Gastrocnemius medialis (tissue), 4 donors: ENCODE measurements around the gene MAP2.

Experiments
- POLR2A ChIP-seq, 2 donors: fragments of 450-650 bp; IDR thresholded peaks; one replicate each; pipeline ENCODE4 v1.6.1; 2017; ENCODE audit warnings: antibody characterized with exemption in 2 of 2, mild to moderate bottlenecking in 2 of 2, moderate library complexity in 2 of 2
- TF ChIP-seq, protein P1 (sequence below), 5 experiments: fragments of 450-650 bp in 3 of 5; fragments of 200-600 bp in 2 of 5; sonication (generic) in 2 of 5; IDR thresholded peaks in 4 of 5; conservative IDR thresholded peaks in 1 of 5; 1 replicate in 4 of 5; 2 replicates in 1 of 5; pipeline ENCODE4 v1.5.1; 2016 to 2019; ENCODE audit warnings: antibody characterized with exemption in 5 of 5, mild to moderate bottlenecking in 3 of 5, moderate library complexity in 3 of 5

- no peak for TF ChIP-seq POLR2A (IDR thresholded peaks at IDR 0.05)
- TF ChIP-seq, protein P1, sequence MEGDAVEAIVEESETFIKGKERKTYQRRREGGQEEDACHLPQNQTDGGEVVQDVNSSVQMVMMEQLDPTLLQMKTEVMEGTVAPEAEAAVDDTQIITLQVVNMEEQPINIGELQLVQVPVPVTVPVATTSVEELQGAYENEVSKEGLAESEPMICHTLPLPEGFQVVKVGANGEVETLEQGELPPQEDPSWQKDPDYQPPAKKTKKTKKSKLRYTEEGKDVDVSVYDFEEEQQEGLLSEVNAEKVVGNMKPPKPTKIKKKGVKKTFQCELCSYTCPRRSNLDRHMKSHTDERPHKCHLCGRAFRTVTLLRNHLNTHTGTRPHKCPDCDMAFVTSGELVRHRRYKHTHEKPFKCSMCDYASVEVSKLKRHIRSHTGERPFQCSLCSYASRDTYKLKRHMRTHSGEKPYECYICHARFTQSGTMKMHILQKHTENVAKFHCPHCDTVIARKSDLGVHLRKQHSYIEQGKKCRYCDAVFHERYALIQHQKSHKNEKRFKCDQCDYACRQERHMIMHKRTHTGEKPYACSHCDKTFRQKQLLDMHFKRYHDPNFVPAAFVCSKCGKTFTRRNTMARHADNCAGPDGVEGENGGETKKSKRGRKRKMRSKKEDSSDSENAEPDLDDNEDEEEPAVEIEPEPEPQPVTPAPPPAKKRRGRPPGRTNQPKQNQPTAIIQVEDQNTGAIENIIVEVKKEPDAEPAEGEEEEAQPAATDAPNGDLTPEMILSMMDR (IDR thresholded peaks at IDR 0.05 in 4 of 5, conservative IDR thresholded peaks at IDR 0.05 in 1 of 5), result no peak
These were observed 32.6 kb downstream of the MAP2 start for GRCh38 chr2:209456489-209456888.
